Measurements from ENCODE around the gene GLRX3.

GLRX3 gene

GRCh38 chr10:130190055-130190736, 54.0 kb downstream of the GLRX3 start:
- no peaks in the 10 kb centered on the region for H3K9me3 ChIP-seq (ENCODE audit: control insufficient read depth, insufficient read depth, low read length)
- peak overlapping the region; percentile 67 for H3K4me3 ChIP-seq (ENCODE audit: low read depth, low read length)
- H3K36me3 ChIP-seq (ENCODE audit: control insufficient read depth, insufficient read depth, low read length), result peaks cover 7% of the 10 kb centered on the region; the same call in 1 of the 2 replicates
- peak overlapping the region; percentile 69; the same call in 1 of the 2 replicates for H3K9ac ChIP-seq (ENCODE audit: low read depth, low read length)
- no peaks in the 10 kb centered on the region for H3K27me3 ChIP-seq (ENCODE audit: control insufficient read depth, insufficient read depth, low read length)
- H3K4me1 ChIP-seq (ENCODE audit: control insufficient read depth, insufficient read depth, low read length), result no peaks in the 10 kb centered on the region
- no peak overlapping the region for H3K27ac ChIP-seq (ENCODE audit: low read depth, low read length)

- no peaks in the 10 kb centered on the region for H3K9me3 ChIP-seq (ENCODE audit: control insufficient read depth, insufficient read depth, low read length)
- no peak overlapping the region for H3K27ac ChIP-seq (ENCODE audit: low read depth, low read length)
- H3K4me1 ChIP-seq (ENCODE audit: control insufficient read depth, insufficient read depth, low read length), result no peaks in the 10 kb centered on the region
- no peaks in the 10 kb centered on the region for H3K27me3 ChIP-seq (ENCODE audit: control insufficient read depth, insufficient read depth, low read length)
- H3K9ac ChIP-seq (ENCODE audit: low read depth, low read length), result peak overlapping the region; percentile 69; the same call in 1 of the 2 replicates
- peak overlapping the region; percentile 67 for H3K4me3 ChIP-seq (ENCODE audit: low read depth, low read length)
- peaks cover 1% of the 10 kb centered on the region; the same call in 1 of the 2 replicates for H3K36me3 ChIP-seq (ENCODE audit: control insufficient read depth, insufficient read depth, low read length)
Measured at GRCh38 chr10:130190737-130191115, 54.5 kb downstream of the GLRX3 start.

- Histone ChIP-seq H3K36me3 (ENCODE audit: control insufficient read depth, insufficient read depth, low read length) (no peaks in the 10 kb centered on the region), H3K27ac (ENCODE audit: low read depth, low read length) (no peak overlapping the region), H3K4me3 (ENCODE audit: low read depth, low read length) (no peak overlapping the region), H3K4me1 (ENCODE audit: control insufficient read depth, insufficient read depth, low read length) (no peaks in the 10 kb centered on the region), H3K9me3 (ENCODE audit: control insufficient read depth, insufficient read depth, low read length) (no peaks in the 10 kb centered on the region), H3K27me3 (ENCODE audit: control insufficient read depth, insufficient read depth, low read length) (no peaks in the 10 kb centered on the region), H3K9ac (ENCODE audit: low read depth, low read length) (no peak overlapping the region)
Measured at GRCh38 chr10:130191380-130191779, 55.2 kb downstream of the GLRX3 start.

- H3K9me3 ChIP-seq (ENCODE audit: control insufficient read depth, insufficient read depth, low read length), result no peaks in the 10 kb centered on the region
- no peaks in the 10 kb centered on the region for H3K27me3 ChIP-seq (ENCODE audit: control insufficient read depth, insufficient read depth, low read length)
- no peaks in the 10 kb centered on the region for H3K4me1 ChIP-seq (ENCODE audit: control insufficient read depth, insufficient read depth, low read length)
- H3K9ac ChIP-seq (ENCODE audit: low read depth, low read length), result no peak overlapping the region
- no peak overlapping the region for H3K27ac ChIP-seq (ENCODE audit: low read depth, low read length)
- H3K4me3 ChIP-seq (ENCODE audit: low read depth, low read length), result no peak overlapping the region
- no peaks in the 10 kb centered on the region for H3K36me3 ChIP-seq (ENCODE audit: control insufficient read depth, insufficient read depth, low read length)
Measured at GRCh38 chr10:130192276-130192848, 56.2 kb downstream of the GLRX3 start.

GRCh38 chr10:130193033-130193432, 56.8 kb downstream of the GLRX3 start:
- H3K4me1 ChIP-seq (ENCODE audit: control insufficient read depth, insufficient read depth, low read length), result no peaks in the 10 kb centered on the region
- H3K9ac ChIP-seq (ENCODE audit: low read depth, low read length), result no peak overlapping the region
- no peaks in the 10 kb centered on the region for H3K36me3 ChIP-seq (ENCODE audit: control insufficient read depth, insufficient read depth, low read length)
- no peak overlapping the region for H3K4me3 ChIP-seq (ENCODE audit: low read depth, low read length)
- no peak overlapping the region for H3K27ac ChIP-seq (ENCODE audit: low read depth, low read length)
- H3K9me3 ChIP-seq (ENCODE audit: control insufficient read depth, insufficient read depth, low read length), result no peaks in the 10 kb centered on the region
- H3K27me3 ChIP-seq (ENCODE audit: control insufficient read depth, insufficient read depth, low read length), result no peaks in the 10 kb centered on the region

GRCh38 chr10:130193493-130194193, 57.5 kb downstream of the GLRX3 start:
- no peaks in the 10 kb centered on the region for H3K9me3 ChIP-seq (ENCODE audit: control insufficient read depth, insufficient read depth, low read length)
- H3K27ac ChIP-seq (ENCODE audit: low read depth, low read length), result no peak overlapping the region
- no peaks in the 10 kb centered on the region for H3K36me3 ChIP-seq (ENCODE audit: control insufficient read depth, insufficient read depth, low read length)
- H3K4me1 ChIP-seq (ENCODE audit: control insufficient read depth, insufficient read depth, low read length), result no peaks in the 10 kb centered on the region
- H3K27me3 ChIP-seq (ENCODE audit: control insufficient read depth, insufficient read depth, low read length), result no peaks in the 10 kb centered on the region
- no peak overlapping the region for H3K4me3 ChIP-seq (ENCODE audit: low read depth, low read length)
- no peak overlapping the region for H3K9ac ChIP-seq (ENCODE audit: low read depth, low read length)

GRCh38 chr10:130194194-130194990, 58.2 kb downstream of the GLRX3 start:
- H3K27me3 ChIP-seq (ENCODE audit: control insufficient read depth, insufficient read depth, low read length), result no peaks in the 10 kb centered on the region
- H3K9me3 ChIP-seq (ENCODE audit: control insufficient read depth, insufficient read depth, low read length), result no peaks in the 10 kb centered on the region
- H3K36me3 ChIP-seq (ENCODE audit: control insufficient read depth, insufficient read depth, low read length), result no peaks in the 10 kb centered on the region
- H3K27ac ChIP-seq (ENCODE audit: low read depth, low read length), result no peak overlapping the region
- no peaks in the 10 kb centered on the region for H3K4me1 ChIP-seq (ENCODE audit: control insufficient read depth, insufficient read depth, low read length)
- no peak overlapping the region for H3K9ac ChIP-seq (ENCODE audit: low read depth, low read length)
- H3K4me3 ChIP-seq (ENCODE audit: low read depth, low read length), result no peak overlapping the region

GRCh38 chr10:130194991-130195645, 58.9 kb downstream of the GLRX3 start:
- no peak overlapping the region for H3K4me3 ChIP-seq (ENCODE audit: low read depth, low read length)
- no peak overlapping the region for H3K9ac ChIP-seq (ENCODE audit: low read depth, low read length)
- no peaks in the 10 kb centered on the region for H3K4me1 ChIP-seq (ENCODE audit: control insufficient read depth, insufficient read depth, low read length)
- no peaks in the 10 kb centered on the region for H3K27me3 ChIP-seq (ENCODE audit: control insufficient read depth, insufficient read depth, low read length)
- H3K36me3 ChIP-seq (ENCODE audit: control insufficient read depth, insufficient read depth, low read length), result no peaks in the 10 kb centered on the region
- H3K9me3 ChIP-seq (ENCODE audit: control insufficient read depth, insufficient read depth, low read length), result no peaks in the 10 kb centered on the region
- H3K27ac ChIP-seq (ENCODE audit: low read depth, low read length), result no peak overlapping the region

GRCh38 chr10:130195746-130196294, 59.6 kb downstream of the GLRX3 start:
- no peak overlapping the region for H3K27ac ChIP-seq (ENCODE audit: low read depth, low read length)
- no peaks in the 10 kb centered on the region for H3K27me3 ChIP-seq (ENCODE audit: control insufficient read depth, insufficient read depth, low read length)
- no peaks in the 10 kb centered on the region for H3K4me1 ChIP-seq (ENCODE audit: control insufficient read depth, insufficient read depth, low read length)
- no peaks in the 10 kb centered on the region for H3K9me3 ChIP-seq (ENCODE audit: control insufficient read depth, insufficient read depth, low read length)
- no peak overlapping the region for H3K4me3 ChIP-seq (ENCODE audit: low read depth, low read length)
- no peaks in the 10 kb centered on the region for H3K36me3 ChIP-seq (ENCODE audit: control insufficient read depth, insufficient read depth, low read length)
- no peak overlapping the region for H3K9ac ChIP-seq (ENCODE audit: low read depth, low read length)
